IMR-90 (cell line): ENCODE data around the gene CAMK2G. TPM values are rescaled to one million over a fixed set of nuclear protein-coding genes. Genes with fewer than 3 reads are reported as not detected.

Experiments used
- ATAC-seq: fragments of 200-7000 bp; cut with Tn5 transposase; 2 replicates; pipeline ENCODE4 v1.9.1; 2020; ENCODE audit warnings: low read depth, mild to moderate bottlenecking, moderate library complexity
- BruUV-seq: library from RNA; stranded (reverse); fragments of 400-500 nt; replicated peaks from 2 replicates; lab custom pipeline; 2021; lab: Mats Ljungman, UMichigan
- CTCF ChIA-PET: fragments of 300-600 bp; formaldehyde crosslinking; extraction: SDS; loops from one replicate; lab custom pipeline; 2021; ENCODE audit warnings: antibody characterized with exemption; lab: Yijun Ruan, JAX
- POLR2A ChIA-PET: fragments of 300-600 bp; sonication (Branson Sonifier 250); formaldehyde crosslinking; loops from one replicate; lab custom pipeline; 2022; ENCODE audit warnings: antibody characterized with exemption; ENCODE audit not compliant: unreplicated experiment; lab: Charles Lee
- DNase-seq: peaks from one replicate; pipeline ENCODE4 v3.0.0; 2013
- H2AFZ ChIP-seq: replicated peaks from 2 replicates; pipeline ENCODE3; 2013; ENCODE audit warnings: low read length, mild to moderate bottlenecking; ENCODE audit not compliant: poor library complexity
- H2AK5ac ChIP-seq: 2 replicates; pipeline ENCODE4 v1.6.1; 2013; ENCODE audit warnings: low read depth, low read length, inconsistent platforms
- H2AK9ac ChIP-seq: replicated peaks from 2 replicates; pipeline ENCODE3; 2013; ENCODE audit warnings: mild to moderate bottlenecking, low read depth, low read length, moderate library complexity; ENCODE audit not compliant: poor library complexity
- H2BK120ac ChIP-seq: 2 replicates; pipeline ENCODE4 v1.6.1; 2013; ENCODE audit warnings: low read depth, low read length, inconsistent platforms
- H2BK15ac ChIP-seq: 3 replicates; pipeline ENCODE4 v1.6.1; 2013; ENCODE audit warnings: low read depth, low read length, inconsistent platforms
- H2BK20ac ChIP-seq: 2 replicates; pipeline ENCODE4 v1.6.1; 2013; ENCODE audit warnings: low read depth, mild to moderate bottlenecking, inconsistent platforms, low read length, moderate library complexity
- H2BK5ac ChIP-seq: 2 replicates; pipeline ENCODE4 v1.6.1; 2013; ENCODE audit warnings: mild to moderate bottlenecking, low read depth, low read length, inconsistent platforms; ENCODE audit not compliant: poor library complexity, severe bottlenecking
- H3K14ac ChIP-seq: replicated peaks from 2 replicates; pipeline ENCODE4 v1.6.1; 2013; ENCODE audit warnings: low read depth, low read length, inconsistent platforms
- H3K18ac ChIP-seq: 2 replicates; pipeline ENCODE4 v1.6.1; 2013; ENCODE audit warnings: low read depth, low read length, control low read depth
- H3K23ac ChIP-seq: 2 replicates; pipeline ENCODE4 v1.6.1; 2013; ENCODE audit warnings: low read depth, low read length, inconsistent platforms
- H3K27ac ChIP-seq: 2 replicates; pipeline ENCODE4 v1.5.1; 2013; ENCODE audit warnings: mild to moderate bottlenecking, control low read depth, low read length; ENCODE audit not compliant: insufficient read depth
- H3K27me3 ChIP-seq: 2 replicates; pipeline ENCODE4 v1.6.1; 2013; ENCODE audit warnings: low read length; ENCODE audit not compliant: control insufficient read depth, insufficient read depth
- H3K36me3 ChIP-seq: 2 replicates; pipeline ENCODE4 v1.6.1; 2013; ENCODE audit warnings: low read length, mixed read lengths; ENCODE audit not compliant: control insufficient read depth, insufficient read depth
- H3K4ac ChIP-seq: 2 replicates; pipeline ENCODE4 v1.6.1; 2013; ENCODE audit warnings: low read depth, low read length, inconsistent platforms
- H3K4me1 ChIP-seq: 2 replicates; pipeline ENCODE4 v1.6.1; 2013; ENCODE audit warnings: low read length, mixed read lengths; ENCODE audit not compliant: control insufficient read depth, insufficient read depth
- H3K4me2 ChIP-seq: 2 replicates; pipeline ENCODE4 v1.6.1; 2013; ENCODE audit warnings: low read depth, mild to moderate bottlenecking, control low read depth, low read length, moderate library complexity
- H3K4me3 ChIP-seq: 2 replicates; pipeline ENCODE4 v1.5.1; 2013; ENCODE audit warnings: low read depth, mild to moderate bottlenecking, control low read depth, low read length, moderate library complexity; ENCODE audit not compliant: insufficient read depth
- H3K56ac ChIP-seq: 2 replicates; pipeline ENCODE4 v1.6.1; 2013; ENCODE audit warnings: low read length, inconsistent platforms; ENCODE audit not compliant: insufficient read depth; ENCODE audit errors: extremely low read depth
- H3K79me1 ChIP-seq, 2 experiments: 2 replicates each; pipeline ENCODE4 v1.6.1; 2013; ENCODE audit warnings: low read length in 2 of 2, inconsistent platforms in 1 of 2, low read depth in 1 of 2
- H3K9ac ChIP-seq: 2 replicates; pipeline ENCODE4 v1.6.1; 2013; ENCODE audit warnings: low read depth, low read length, control low read depth
- H3K9me1 ChIP-seq: 2 replicates; pipeline ENCODE4 v1.6.1; 2013; ENCODE audit warnings: low read length, inconsistent platforms; ENCODE audit not compliant: insufficient read depth
- H3K9me3 ChIP-seq: 2 replicates; pipeline ENCODE4 v1.6.1; 2013; ENCODE audit warnings: low read length; ENCODE audit not compliant: control insufficient read depth, insufficient read depth
- H4K20me1 ChIP-seq: 2 replicates; pipeline ENCODE4 v1.6.1; 2013; ENCODE audit warnings: low read length, inconsistent platforms; ENCODE audit not compliant: insufficient read depth
- H4K5ac ChIP-seq: 2 replicates; pipeline ENCODE4 v1.6.1; 2013; ENCODE audit warnings: mild to moderate bottlenecking, low read depth, low read length, control low read depth
- H4K8ac ChIP-seq, 2 experiments: 2 replicates each; pipeline ENCODE4 v1.6.1; 2013; ENCODE audit warnings: low read depth in 2 of 2, low read length in 2 of 2, control low read depth in 1 of 2, inconsistent platforms in 1 of 2
- H4K91ac ChIP-seq: 2 replicates; pipeline ENCODE4 v1.6.1; 2013; ENCODE audit warnings: low read depth, low read length, inconsistent platforms; ENCODE audit not compliant: insufficient read depth
- CEBPB ChIP-seq: IDR thresholded peaks from 2 replicates; pipeline ENCODE4 v1.6.1; 2012; ENCODE audit warnings: low read depth, low read length, improper control_type of control experiment
- ELK1 ChIP-seq: fragments of 150-350 bp; IDR thresholded peaks from 2 replicates; pipeline ENCODE4 v1.6.1; 2016; ENCODE audit warnings: low read depth, mild to moderate bottlenecking, low read length, moderate library complexity, borderline replicate concordance
- FOS ChIP-seq: fragments of 150-350 bp; IDR thresholded peaks from 2 replicates; pipeline ENCODE4 v1.6.1; 2016; ENCODE audit warnings: low read depth, low read length
- MAFK ChIP-seq: IDR thresholded peaks from 2 replicates; pipeline ENCODE4 v1.6.1; 2012; ENCODE audit warnings: low read depth, low read length, improper control_type of control experiment
- NFE2L2 ChIP-seq: fragments of 150-350 bp; IDR thresholded peaks from 2 replicates; pipeline ENCODE4 v1.6.1; 2016; ENCODE audit warnings: low read depth, mild to moderate bottlenecking, low read length
- POLR2A ChIP-seq: IDR thresholded peaks from 2 replicates; pipeline ENCODE4 v1.6.1; 2012; ENCODE audit warnings: mild to moderate bottlenecking, low read depth, low read length
- WGBS, 2 experiments: methylation state at CpG; one replicate each; pipeline versions ENCODE4 v1.1.5 to v1.1.7; 2013; ENCODE audit warnings: missing lambda C conversion rate in 2 of 2; ENCODE audit not compliant: insufficient read length in 1 of 2; ENCODE audit errors: extremely low coverage in 2 of 2; 5-methylcytosine and 5-hydroxymethylcytosine counted together
- dilution Hi-C: fragments of 300-500 bp; cut with HindIII; formaldehyde crosslinking; loops from one replicate; pipeline ENCODE4 v1.14.3; 2018; ENCODE audit warnings: low sequenced_read_pairs; ENCODE audit not compliant: unreplicated experiment
- in situ Hi-C: fragments of 300-500 bp; cut with MboI; formaldehyde crosslinking; loops from 3 replicates; pipeline ENCODE4 v1.14.3; 2019; ENCODE audit warnings: low sequenced_read_pairs, inconsistent platforms, mixed read lengths
- intact Hi-C: fragments of 100-400 bp; cut with micrococcal nuclease; formaldehyde crosslinking; loops from 2 replicates; pipeline ENCODE4 v1.10.0; 2022
- polyA plus RNA-seq, 3 experiments: library from polyadenylated mRNA; depleted of rRNA; stranded (reverse); fragments of >200 nt; gene quantifications; 2 replicates each; pipeline ENCODE4 v1.2.3, GENCODE V29; 2012; ENCODE audit warnings: low replicate concordance in 1 of 3
- total RNA-seq: library from RNA; depleted of rRNA; stranded (reverse); fragments of >200 nt; gene quantifications from 2 replicates; pipeline ENCODE4 v1.2.3, GENCODE V29; 2012
- TF ChIP-seq, protein P1 (sequence below): fragments of 150-350 bp; IDR thresholded peaks from 2 replicates; pipeline ENCODE4 v1.6.1; 2017; ENCODE audit warnings: mild to moderate bottlenecking, antibody characterized with exemption, low read length, low read depth

CAMK2G gene
- total and polyA plus RNA-seq, 2 of the 4 experiments (the other 2 are of a cell fraction): 20.4 to 25.4 TPM

- CTCF ChIA-PET: no interaction called here
- H4K20me1 ChIP-seq: peaks cover 26% of the 10 kb centered on the region; the same call in 1 of the 2 replicates
- no peak overlapping the region for H3K4me2 ChIP-seq
Measured at GRCh38 chr10:73853196-73853595, 21.2 kb downstream of the CAMK2G start.

More at GRCh38 chr10:73853196-73853595, 21.2 kb downstream of the CAMK2G start:
- Histone ChIP-seq H3K4me3 (no peak overlapping the region), H2AFZ (no peak overlapping the region), H3K9me1 (0 out of 2 replicates have a peak, but pooled peaks cover 3% of the 10 kb centered on the region), H4K91ac (no peak overlapping the region), H3K36me3 (peaks cover 30% of the 10 kb centered on the region), H2AK5ac (no peak overlapping the region), H3K14ac (no peak overlapping the region), H4K5ac (no peak overlapping the region), H3K9ac (no peak overlapping the region), H3K27ac (no peak overlapping the region), H2BK20ac (no peak overlapping the region), H3K23ac (no peak overlapping the region), H2BK5ac (no peak overlapping the region), H3K4me1 (peaks cover 4% of the 10 kb centered on the region; the same call in 1 of the 2 replicates), H3K18ac (no peak overlapping the region), H3K4ac (no peak overlapping the region), H2BK15ac (no peak overlapping the region), H2AK9ac (no peak overlapping the region), H3K79me1 (peaks cover 14 to 38% of the 10 kb centered on the region in 2 experiments), H3K9me3 (no peaks in the 10 kb centered on the region), H3K56ac (no peak overlapping the region), H2BK120ac (no peak overlapping the region), H3K27me3 (no peaks in the 10 kb centered on the region), H4K8ac (no peak overlapping the region)
- WGBS, 2 experiments: 98% methylated on average over 7 of the region's 10 CpGs; no CpG with 5 or more reads in 1 of the 2 experiments
- intact Hi-C loops: no loop called here
- dilution Hi-C loops: no loop called here
- no TSS peak for BruUV-seq
- DNase-seq (no peak), ATAC-seq (no peak)
- no peak for TF ChIP-seq ELK1
- no peak for TF ChIP-seq CEBPB
- no peak for TF ChIP-seq POLR2A
- TF ChIP-seq, protein P1, sequence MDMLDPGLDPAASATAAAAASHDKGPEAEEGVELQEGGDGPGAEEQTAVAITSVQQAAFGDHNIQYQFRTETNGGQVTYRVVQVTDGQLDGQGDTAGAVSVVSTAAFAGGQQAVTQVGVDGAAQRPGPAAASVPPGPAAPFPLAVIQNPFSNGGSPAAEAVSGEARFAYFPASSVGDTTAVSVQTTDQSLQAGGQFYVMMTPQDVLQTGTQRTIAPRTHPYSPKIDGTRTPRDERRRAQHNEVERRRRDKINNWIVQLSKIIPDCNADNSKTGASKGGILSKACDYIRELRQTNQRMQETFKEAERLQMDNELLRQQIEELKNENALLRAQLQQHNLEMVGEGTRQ: no peak
- no peak for TF ChIP-seq MAFK
- TF ChIP-seq NFE2L2: no peak
- TF ChIP-seq FOS: no peak
- in situ Hi-C loops: no loop called here
- POLR2A ChIA-PET: no interaction called here
